GM23338 (cell line): ENCODE measurements around the gene RPLP1. TPM values are rescaled to one million over a fixed set of nuclear protein-coding genes. Genes with fewer than 3 reads are reported as not detected.

Experiments
- ATAC-seq: fragments of 200-7000 bp; cut with Tn5 transposase; 3 replicates; pipeline ENCODE4 v1.9.1; 2020
- DNase-seq: peaks from one replicate; pipeline ENCODE4 v3.0.0-alpha.2; 2015; ENCODE audit warnings: low spot score
- H2AFZ ChIP-seq: fragments of 200-600 bp; sonication (generic); 2 replicates; pipeline ENCODE4 v1.8.0; 2016; ENCODE audit warnings: antibody characterized with exemption, mild to moderate bottlenecking, moderate library complexity
- H3F3A ChIP-seq: fragments of 200-600 bp; sonication (generic); replicated peaks from 2 replicates; pipeline ENCODE4 v1.8.0; 2017; ENCODE audit warnings: antibody characterized with exemption, mixed run types, low read depth
- H3K27ac ChIP-seq: fragments of 200-600 bp; sonication (generic); 2 replicates; pipeline ENCODE4 v1.6.1; 2016; ENCODE audit warnings: low read depth
- H3K27me3 ChIP-seq: fragments of 200-600 bp; sonication (generic); 2 replicates; pipeline ENCODE4 v1.8.0; 2016; ENCODE audit warnings: mild to moderate bottlenecking, mixed run types, moderate library complexity; ENCODE audit not compliant: insufficient read depth
- H3K36me3 ChIP-seq: fragments of 200-600 bp; sonication (generic); 2 replicates; pipeline ENCODE4 v1.8.0; 2016; ENCODE audit warnings: mild to moderate bottlenecking; ENCODE audit not compliant: insufficient read depth
- H3K4me1 ChIP-seq: fragments of 200-600 bp; sonication (generic); 2 replicates; pipeline ENCODE4 v1.8.0; 2016; ENCODE audit warnings: mild to moderate bottlenecking, moderate library complexity; ENCODE audit not compliant: insufficient read depth
- H3K4me2 ChIP-seq: fragments of 200-600 bp; sonication (generic); 2 replicates; pipeline ENCODE4 v1.7.1; 2017; ENCODE audit warnings: mixed run types
- H3K4me3 ChIP-seq: fragments of 200-600 bp; sonication (generic); 2 replicates; pipeline ENCODE4 v1.6.1; 2016; ENCODE audit warnings: mixed run types
- H3K79me2 ChIP-seq: fragments of 200-600 bp; sonication (generic); replicated peaks from 2 replicates; pipeline ENCODE4 v1.8.0; 2017; ENCODE audit warnings: mild to moderate bottlenecking; ENCODE audit not compliant: insufficient read depth
- H3K9me2 ChIP-seq: fragments of 200-600 bp; sonication (generic); 2 replicates; pipeline ENCODE4 v1.8.0; 2017; ENCODE audit not compliant: insufficient read depth
- H4K20me1 ChIP-seq: fragments of 200-600 bp; sonication (generic); replicated peaks from 2 replicates; pipeline ENCODE4 v1.8.0; 2017; ENCODE audit warnings: mild to moderate bottlenecking; ENCODE audit not compliant: insufficient read depth
- H3K27ac Mint-ChIP-seq: 2 replicates; pipeline ENCODE4 v1.8.0; 2020; ENCODE audit warnings: inconsistent platforms, mild to moderate bottlenecking, moderate library complexity, mixed read lengths
- H3K27me3 Mint-ChIP-seq: 3 replicates; pipeline ENCODE4 v1.8.0; 2022; ENCODE audit warnings: low read depth, mild to moderate bottlenecking, moderate library complexity, mixed read lengths, inconsistent platforms; ENCODE audit not compliant: insufficient read depth, poor library complexity
- H3K36me3 Mint-ChIP-seq: 3 replicates; pipeline ENCODE4 v1.8.0; 2021; ENCODE audit warnings: low read depth, mild to moderate bottlenecking, inconsistent platforms, moderate library complexity, mixed read lengths
- H3K4me1 Mint-ChIP-seq: 3 replicates; pipeline ENCODE4 v1.8.0; 2020; ENCODE audit warnings: mild to moderate bottlenecking, inconsistent platforms, mixed read lengths
- H3K4me3 Mint-ChIP-seq: 3 replicates; pipeline ENCODE4 v1.8.0; 2021; ENCODE audit warnings: moderate library complexity, mild to moderate bottlenecking, inconsistent platforms, mixed read lengths
- H3K9me3 Mint-ChIP-seq: 3 replicates; pipeline ENCODE4 v1.8.0; 2020; ENCODE audit warnings: moderate library complexity, mild to moderate bottlenecking, inconsistent platforms, mixed read lengths
- CREB1 ChIP-seq: fragments of 250-450 bp; sonication (Bioruptor Pico); IDR thresholded peaks from 2 replicates; pipeline ENCODE4 v1.5.0; 2020; ENCODE audit warnings: low read depth, mild to moderate bottlenecking, moderate library complexity
- EZH2 ChIP-seq: fragments of 200-600 bp; sonication (generic); IDR thresholded peaks from one replicate; pipeline ENCODE4 v1.8.0; 2017; ENCODE audit warnings: antibody characterized with exemption, mild to moderate bottlenecking, low read depth; ENCODE audit not compliant: unreplicated experiment
- JUNB ChIP-seq: IDR thresholded peaks from one replicate; pipeline ENCODE4 v1.6.1; 2016; ENCODE audit warnings: antibody characterized with exemption; ENCODE audit not compliant: unreplicated experiment
- NANOG ChIP-seq: IDR thresholded peaks from 2 replicates; pipeline ENCODE4 v1.6.1; 2016; ENCODE audit warnings: antibody characterized with exemption, borderline replicate concordance
- POLR2AphosphoS5 ChIP-seq: IDR thresholded peaks from 2 replicates; pipeline ENCODE4 v1.6.1; 2016; ENCODE audit warnings: antibody characterized with exemption, low read depth
- STAT1 ChIP-seq: IDR thresholded peaks from one replicate; pipeline ENCODE4 v1.6.1; 2016; ENCODE audit warnings: antibody characterized with exemption; ENCODE audit not compliant: unreplicated experiment
- ZNF331 ChIP-seq: fragments of 250-450 bp; sonication (Bioruptor Pico); IDR thresholded peaks from 2 replicates; pipeline ENCODE4 v1.5.0; 2020; ENCODE audit warnings: low read depth, mild to moderate bottlenecking, moderate library complexity
- polyA plus RNA-seq: library from polyadenylated mRNA; unstranded; fragments of >200 nt; fragmentation: Nextera tagmentation; extraction: Ambion mirVana; gene quantifications from 2 replicates; pipeline ENCODE4 v1.2.1, GENCODE V29; 2016
- total RNA-seq: library from RNA; depleted of rRNA; stranded (reverse); fragments of >200 nt; shearing (Covaris generic); gene quantifications from 2 replicates; pipeline ENCODE4 v1.2.3, GENCODE V29; 2014
- TF ChIP-seq, protein P1 (sequence below): fragments of 250-450 bp; sonication (Bioruptor Pico); IDR thresholded peaks from 2 replicates; pipeline ENCODE4 v1.5.0; 2020; ENCODE audit warnings: mild to moderate bottlenecking, moderate library complexity
- TF ChIP-seq, protein P2 (sequence below), 2 experiments: fragments of 200-600 bp in 1 of 2; sonication (generic) in 1 of 2; conservative IDR thresholded peaks; 2 replicates each; pipeline versions ENCODE4 v1.5.1 to v1.6.1; 2016 to 2017; ENCODE audit warnings: antibody characterized with exemption in 2 of 2, low read depth in 2 of 2, mild to moderate bottlenecking in 2 of 2, moderate library complexity in 1 of 2
- TF ChIP-seq, protein P3 (sequence below): IDR thresholded peaks from one replicate; pipeline ENCODE4 v1.6.1; 2018; ENCODE audit warnings: antibody characterized with exemption; ENCODE audit not compliant: unreplicated experiment
- TF ChIP-seq, protein P4 (sequence below): IDR thresholded peaks from 2 replicates; pipeline ENCODE4 v1.6.1; 2016; ENCODE audit warnings: antibody characterized with exemption

The RPLP1 gene
- total and polyA plus RNA-seq, 2 experiments from 2014 or later: 283 to 3,258 TPM

DNA sequence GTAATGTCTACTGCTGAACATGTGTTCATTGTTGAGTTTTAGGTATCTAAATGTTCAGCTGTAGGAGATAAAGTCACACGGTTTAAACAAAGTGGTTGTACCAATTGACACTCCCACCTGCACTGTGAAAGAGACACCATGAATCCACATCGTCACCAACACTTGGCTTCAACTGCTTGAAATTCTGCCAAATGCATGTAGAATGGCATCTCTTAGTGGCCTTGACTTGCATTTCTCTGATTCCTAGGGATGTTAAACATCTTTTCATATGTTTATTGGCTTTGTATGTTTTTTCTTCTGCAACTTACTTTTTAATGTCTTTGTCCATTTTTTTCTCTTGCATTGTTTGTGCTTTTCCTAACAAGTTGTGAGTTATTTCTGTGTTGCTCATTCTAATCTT lies 43.4 kb downstream of the RPLP1 start:
- no peaks in the 10 kb centered on the region for H3K79me2 ChIP-seq
- no peaks in the 10 kb centered on the region for H3K36me3 Mint-ChIP-seq
- no peak for ATAC-seq

More for the DNA sequence above, 43.4 kb downstream of the RPLP1 start:
- peaks cover 3% of the 10 kb centered on the region for H3K27me3 Mint-ChIP-seq
- no peak overlapping the region for H2AFZ ChIP-seq
- no peaks in the 10 kb centered on the region for H3K27me3 ChIP-seq
- DNase-seq: no peak
- H3K4me1 ChIP-seq: no peaks in the 10 kb centered on the region
- H3K9me2 ChIP-seq: no peaks in the 10 kb centered on the region
- H3K4me2 ChIP-seq: no peak overlapping the region
- no peak overlapping the region for H3K4me3 ChIP-seq
- no peak overlapping the region for H3K4me3 Mint-ChIP-seq
- H3K27ac Mint-ChIP-seq: no peak overlapping the region
- H3K36me3 ChIP-seq: no peaks in the 10 kb centered on the region
- no peaks in the 10 kb centered on the region for H3F3A ChIP-seq
- H3K9me3 Mint-ChIP-seq: peaks cover 4% of the 10 kb centered on the region
- H3K27ac ChIP-seq: no peak overlapping the region
- no peaks in the 10 kb centered on the region for H4K20me1 ChIP-seq
- peaks cover 11% of the 10 kb centered on the region for H3K4me1 Mint-ChIP-seq
- TF ChIP-seq, protein P1, sequence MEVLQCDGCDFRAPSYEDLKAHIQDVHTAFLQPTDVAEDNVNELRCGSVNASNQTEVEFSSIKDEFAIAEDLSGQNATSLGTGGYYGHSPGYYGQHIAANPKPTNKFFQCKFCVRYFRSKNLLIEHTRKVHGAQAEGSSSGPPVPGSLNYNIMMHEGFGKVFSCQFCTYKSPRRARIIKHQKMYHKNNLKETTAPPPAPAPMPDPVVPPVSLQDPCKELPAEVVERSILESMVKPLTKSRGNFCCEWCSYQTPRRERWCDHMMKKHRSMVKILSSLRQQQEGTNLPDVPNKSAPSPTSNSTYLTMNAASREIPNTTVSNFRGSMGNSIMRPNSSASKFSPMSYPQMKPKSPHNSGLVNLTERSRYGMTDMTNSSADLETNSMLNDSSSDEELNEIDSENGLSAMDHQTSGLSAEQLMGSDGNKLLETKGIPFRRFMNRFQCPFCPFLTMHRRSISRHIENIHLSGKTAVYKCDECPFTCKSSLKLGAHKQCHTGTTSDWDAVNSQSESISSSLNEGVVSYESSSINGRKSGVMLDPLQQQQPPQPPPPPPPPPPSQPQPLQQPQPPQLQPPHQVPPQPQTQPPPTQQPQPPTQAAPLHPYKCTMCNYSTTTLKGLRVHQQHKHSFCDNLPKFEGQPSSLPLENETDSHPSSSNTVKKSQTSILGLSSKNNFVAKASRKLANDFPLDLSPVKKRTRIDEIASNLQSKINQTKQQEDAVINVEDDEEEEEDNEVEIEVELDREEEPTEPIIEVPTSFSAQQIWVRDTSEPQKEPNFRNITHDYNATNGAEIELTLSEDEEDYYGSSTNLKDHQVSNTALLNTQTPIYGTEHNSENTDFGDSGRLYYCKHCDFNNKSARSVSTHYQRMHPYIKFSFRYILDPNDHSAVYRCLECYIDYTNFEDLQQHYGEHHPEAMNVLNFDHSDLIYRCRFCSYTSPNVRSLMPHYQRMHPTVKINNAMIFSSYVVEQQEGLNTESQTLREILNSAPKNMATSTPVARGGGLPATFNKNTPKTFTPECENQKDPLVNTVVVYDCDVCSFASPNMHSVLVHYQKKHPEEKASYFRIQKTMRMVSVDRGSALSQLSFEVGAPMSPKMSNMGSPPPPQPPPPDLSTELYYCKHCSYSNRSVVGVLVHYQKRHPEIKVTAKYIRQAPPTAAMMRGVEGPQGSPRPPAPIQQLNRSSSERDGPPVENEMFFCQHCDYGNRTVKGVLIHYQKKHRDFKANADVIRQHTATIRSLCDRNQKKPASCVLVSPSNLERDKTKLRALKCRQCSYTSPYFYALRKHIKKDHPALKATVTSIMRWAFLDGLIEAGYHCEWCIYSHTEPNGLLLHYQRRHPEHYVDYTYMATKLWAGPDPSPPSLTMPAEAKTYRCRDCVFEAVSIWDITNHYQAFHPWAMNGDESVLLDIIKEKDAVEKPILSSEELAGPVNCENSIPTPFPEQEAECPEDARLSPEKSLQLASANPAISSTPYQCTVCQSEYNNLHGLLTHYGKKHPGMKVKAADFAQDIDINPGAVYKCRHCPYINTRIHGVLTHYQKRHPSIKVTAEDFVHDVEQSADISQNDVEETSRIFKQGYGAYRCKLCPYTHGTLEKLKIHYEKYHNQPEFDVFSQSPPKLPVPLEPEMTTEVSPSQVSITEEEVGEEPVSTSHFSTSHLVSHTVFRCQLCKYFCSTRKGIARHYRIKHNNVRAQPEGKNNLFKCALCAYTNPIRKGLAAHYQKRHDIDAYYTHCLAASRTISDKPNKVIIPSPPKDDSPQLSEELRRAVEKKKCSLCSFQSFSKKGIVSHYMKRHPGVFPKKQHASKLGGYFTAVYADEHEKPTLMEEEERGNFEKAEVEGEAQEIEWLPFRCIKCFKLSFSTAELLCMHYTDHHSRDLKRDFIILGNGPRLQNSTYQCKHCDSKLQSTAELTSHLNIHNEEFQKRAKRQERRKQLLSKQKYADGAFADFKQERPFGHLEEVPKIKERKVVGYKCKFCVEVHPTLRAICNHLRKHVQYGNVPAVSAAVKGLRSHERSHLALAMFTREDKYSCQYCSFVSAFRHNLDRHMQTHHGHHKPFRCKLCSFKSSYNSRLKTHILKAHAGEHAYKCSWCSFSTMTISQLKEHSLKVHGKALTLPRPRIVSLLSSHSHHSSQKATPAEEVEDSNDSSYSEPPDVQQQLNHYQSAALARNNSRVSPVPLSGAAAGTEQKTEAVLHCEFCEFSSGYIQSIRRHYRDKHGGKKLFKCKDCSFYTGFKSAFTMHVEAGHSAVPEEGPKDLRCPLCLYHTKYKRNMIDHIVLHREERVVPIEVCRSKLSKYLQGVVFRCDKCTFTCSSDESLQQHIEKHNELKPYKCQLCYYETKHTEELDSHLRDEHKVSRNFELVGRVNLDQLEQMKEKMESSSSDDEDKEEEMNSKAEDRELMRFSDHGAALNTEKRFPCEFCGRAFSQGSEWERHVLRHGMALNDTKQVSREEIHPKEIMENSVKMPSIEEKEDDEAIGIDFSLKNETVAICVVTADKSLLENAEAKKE (CRISPR knock-in tag): no peak
- no peak for TF ChIP-seq JUNB
- TF ChIP-seq, protein P2, sequence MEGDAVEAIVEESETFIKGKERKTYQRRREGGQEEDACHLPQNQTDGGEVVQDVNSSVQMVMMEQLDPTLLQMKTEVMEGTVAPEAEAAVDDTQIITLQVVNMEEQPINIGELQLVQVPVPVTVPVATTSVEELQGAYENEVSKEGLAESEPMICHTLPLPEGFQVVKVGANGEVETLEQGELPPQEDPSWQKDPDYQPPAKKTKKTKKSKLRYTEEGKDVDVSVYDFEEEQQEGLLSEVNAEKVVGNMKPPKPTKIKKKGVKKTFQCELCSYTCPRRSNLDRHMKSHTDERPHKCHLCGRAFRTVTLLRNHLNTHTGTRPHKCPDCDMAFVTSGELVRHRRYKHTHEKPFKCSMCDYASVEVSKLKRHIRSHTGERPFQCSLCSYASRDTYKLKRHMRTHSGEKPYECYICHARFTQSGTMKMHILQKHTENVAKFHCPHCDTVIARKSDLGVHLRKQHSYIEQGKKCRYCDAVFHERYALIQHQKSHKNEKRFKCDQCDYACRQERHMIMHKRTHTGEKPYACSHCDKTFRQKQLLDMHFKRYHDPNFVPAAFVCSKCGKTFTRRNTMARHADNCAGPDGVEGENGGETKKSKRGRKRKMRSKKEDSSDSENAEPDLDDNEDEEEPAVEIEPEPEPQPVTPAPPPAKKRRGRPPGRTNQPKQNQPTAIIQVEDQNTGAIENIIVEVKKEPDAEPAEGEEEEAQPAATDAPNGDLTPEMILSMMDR (conservative IDR thresholded peaks at IDR 0.05; ENCODE audit: low read depth in 2 of 2): no peak
- no peak for TF ChIP-seq STAT1
- TF ChIP-seq POLR2AphosphoS5: no peak
- no peak for TF ChIP-seq CREB1 (CRISPR knock-in tag)
- TF ChIP-seq ZNF331 (CRISPR knock-in tag): no peak
- no peak for TF ChIP-seq NANOG
- TF ChIP-seq, protein P3, sequence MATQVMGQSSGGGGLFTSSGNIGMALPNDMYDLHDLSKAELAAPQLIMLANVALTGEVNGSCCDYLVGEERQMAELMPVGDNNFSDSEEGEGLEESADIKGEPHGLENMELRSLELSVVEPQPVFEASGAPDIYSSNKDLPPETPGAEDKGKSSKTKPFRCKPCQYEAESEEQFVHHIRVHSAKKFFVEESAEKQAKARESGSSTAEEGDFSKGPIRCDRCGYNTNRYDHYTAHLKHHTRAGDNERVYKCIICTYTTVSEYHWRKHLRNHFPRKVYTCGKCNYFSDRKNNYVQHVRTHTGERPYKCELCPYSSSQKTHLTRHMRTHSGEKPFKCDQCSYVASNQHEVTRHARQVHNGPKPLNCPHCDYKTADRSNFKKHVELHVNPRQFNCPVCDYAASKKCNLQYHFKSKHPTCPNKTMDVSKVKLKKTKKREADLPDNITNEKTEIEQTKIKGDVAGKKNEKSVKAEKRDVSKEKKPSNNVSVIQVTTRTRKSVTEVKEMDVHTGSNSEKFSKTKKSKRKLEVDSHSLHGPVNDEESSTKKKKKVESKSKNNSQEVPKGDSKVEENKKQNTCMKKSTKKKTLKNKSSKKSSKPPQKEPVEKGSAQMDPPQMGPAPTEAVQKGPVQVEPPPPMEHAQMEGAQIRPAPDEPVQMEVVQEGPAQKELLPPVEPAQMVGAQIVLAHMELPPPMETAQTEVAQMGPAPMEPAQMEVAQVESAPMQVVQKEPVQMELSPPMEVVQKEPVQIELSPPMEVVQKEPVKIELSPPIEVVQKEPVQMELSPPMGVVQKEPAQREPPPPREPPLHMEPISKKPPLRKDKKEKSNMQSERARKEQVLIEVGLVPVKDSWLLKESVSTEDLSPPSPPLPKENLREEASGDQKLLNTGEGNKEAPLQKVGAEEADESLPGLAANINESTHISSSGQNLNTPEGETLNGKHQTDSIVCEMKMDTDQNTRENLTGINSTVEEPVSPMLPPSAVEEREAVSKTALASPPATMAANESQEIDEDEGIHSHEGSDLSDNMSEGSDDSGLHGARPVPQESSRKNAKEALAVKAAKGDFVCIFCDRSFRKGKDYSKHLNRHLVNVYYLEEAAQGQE: no peak
- no peak for TF ChIP-seq EZH2
- TF ChIP-seq, protein P4, sequence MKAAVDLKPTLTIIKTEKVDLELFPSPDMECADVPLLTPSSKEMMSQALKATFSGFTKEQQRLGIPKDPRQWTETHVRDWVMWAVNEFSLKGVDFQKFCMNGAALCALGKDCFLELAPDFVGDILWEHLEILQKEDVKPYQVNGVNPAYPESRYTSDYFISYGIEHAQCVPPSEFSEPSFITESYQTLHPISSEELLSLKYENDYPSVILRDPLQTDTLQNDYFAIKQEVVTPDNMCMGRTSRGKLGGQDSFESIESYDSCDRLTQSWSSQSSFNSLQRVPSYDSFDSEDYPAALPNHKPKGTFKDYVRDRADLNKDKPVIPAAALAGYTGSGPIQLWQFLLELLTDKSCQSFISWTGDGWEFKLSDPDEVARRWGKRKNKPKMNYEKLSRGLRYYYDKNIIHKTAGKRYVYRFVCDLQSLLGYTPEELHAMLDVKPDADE: no peak
